Cardiac muscle cell (in vitro differentiated cells and primary cell): ENCODE measurements around the gene GPR180. TPM values are rescaled to one million over a fixed set of nuclear protein-coding genes. Genes with fewer than 3 reads are reported as not detected.

ENCODE experiments used
- DNase-seq, 2 donors: peaks; one replicate each; pipeline versions ENCODE4 v3.0.0 to v3.0.0-alpha.2; 2010 to 2017; ENCODE audit warnings: low read depth in 1 of 2, low spot score in 1 of 2
- H3K27ac ChIP-seq: fragments of 200-600 bp; sonication (generic); 2 replicates; pipeline ENCODE4 v1.5.1; 2016
- H3K27me3 ChIP-seq: fragments of 200-600 bp; sonication (generic); 2 replicates; pipeline ENCODE4 v1.6.0; 2016; ENCODE audit warnings: control low read depth
- H3K36me3 ChIP-seq: fragments of 200-600 bp; sonication (generic); 2 replicates; pipeline ENCODE4 v1.5.1; 2016; ENCODE audit warnings: control low read depth
- H3K4me1 ChIP-seq: fragments of 200-600 bp; sonication (generic); 2 replicates; pipeline ENCODE4 v1.8.1; 2017; ENCODE audit warnings: low read depth, mild to moderate bottlenecking, mixed run types
- H3K4me3 ChIP-seq: fragments of 200-600 bp; sonication (generic); 2 replicates; pipeline ENCODE4 v1.5.1; 2016; ENCODE audit warnings: mild to moderate bottlenecking
- H3K9me3 ChIP-seq: fragments of 200-600 bp; sonication (generic); 2 replicates; pipeline ENCODE4 v1.5.1; 2017; ENCODE audit warnings: low read depth, mild to moderate bottlenecking, control low read depth
- polyA plus RNA-seq: library from polyadenylated mRNA; unstranded; fragments of >200 nt; fragmentation: Nextera tagmentation; extraction: Ambion mirVana; gene quantifications from 2 replicates; pipeline ENCODE4 v1.2.1, GENCODE V29; 2016
- total RNA-seq: library from RNA; depleted of rRNA; stranded (reverse); fragments of >200 nt; gene quantifications from 2 replicates; pipeline ENCODE4 v1.2.3, GENCODE V29; 2016
- TF ChIP-seq, protein P1 (sequence below): IDR thresholded peaks from 2 replicates; pipeline ENCODE4 v1.5.1; 2012; ENCODE audit warnings: low read depth, mild to moderate bottlenecking, low read length

The GPR180 gene
- total and polyA plus RNA-seq, 2 experiments from 2014 or later = 4.1 TPM

DNA sequence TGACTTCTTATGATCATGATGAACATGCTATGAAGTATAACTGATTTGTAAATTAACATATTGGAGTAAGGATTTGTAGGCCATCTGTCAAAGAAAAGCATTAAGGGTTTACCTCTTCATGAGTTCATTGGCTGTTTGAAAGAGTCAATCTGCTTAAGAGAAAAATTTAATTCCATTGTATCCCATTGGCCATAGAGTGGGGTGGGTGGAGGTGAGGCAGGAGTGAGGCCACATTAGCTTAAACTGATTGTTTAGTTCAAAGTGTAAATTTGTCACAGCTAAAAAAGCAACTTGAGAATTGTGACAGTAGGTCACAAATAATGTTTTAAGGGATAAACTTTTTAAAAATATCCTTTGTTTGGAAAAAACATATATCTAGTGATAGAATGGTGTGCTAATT, 11.4 kb downstream of the GPR180 start:
- TF ChIP-seq, protein P1, sequence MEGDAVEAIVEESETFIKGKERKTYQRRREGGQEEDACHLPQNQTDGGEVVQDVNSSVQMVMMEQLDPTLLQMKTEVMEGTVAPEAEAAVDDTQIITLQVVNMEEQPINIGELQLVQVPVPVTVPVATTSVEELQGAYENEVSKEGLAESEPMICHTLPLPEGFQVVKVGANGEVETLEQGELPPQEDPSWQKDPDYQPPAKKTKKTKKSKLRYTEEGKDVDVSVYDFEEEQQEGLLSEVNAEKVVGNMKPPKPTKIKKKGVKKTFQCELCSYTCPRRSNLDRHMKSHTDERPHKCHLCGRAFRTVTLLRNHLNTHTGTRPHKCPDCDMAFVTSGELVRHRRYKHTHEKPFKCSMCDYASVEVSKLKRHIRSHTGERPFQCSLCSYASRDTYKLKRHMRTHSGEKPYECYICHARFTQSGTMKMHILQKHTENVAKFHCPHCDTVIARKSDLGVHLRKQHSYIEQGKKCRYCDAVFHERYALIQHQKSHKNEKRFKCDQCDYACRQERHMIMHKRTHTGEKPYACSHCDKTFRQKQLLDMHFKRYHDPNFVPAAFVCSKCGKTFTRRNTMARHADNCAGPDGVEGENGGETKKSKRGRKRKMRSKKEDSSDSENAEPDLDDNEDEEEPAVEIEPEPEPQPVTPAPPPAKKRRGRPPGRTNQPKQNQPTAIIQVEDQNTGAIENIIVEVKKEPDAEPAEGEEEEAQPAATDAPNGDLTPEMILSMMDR = no peak
- H3K9me3 ChIP-seq = no peaks in the 10 kb centered on the region
- no peak overlapping the region for H3K27ac ChIP-seq
- no peaks in the 10 kb centered on the region for H3K4me1 ChIP-seq
- H3K27me3 ChIP-seq = no peaks in the 10 kb centered on the region
- H3K36me3 ChIP-seq = no peaks in the 10 kb centered on the region
- DNase-seq = no peak
- H3K4me3 ChIP-seq = no peak overlapping the region

GRCh38 chr13:94617389-94618000, 15.8 kb downstream of the GPR180 start:
- DNase-seq = peak; percentile 37 to 43
- TF ChIP-seq, protein P1 = peak; percentile 56
- no peak overlapping the region for H3K27ac ChIP-seq
- H3K4me3 ChIP-seq = no peak overlapping the region
- H3K27me3 ChIP-seq = no peaks in the 10 kb centered on the region
- no peaks in the 10 kb centered on the region for H3K4me1 ChIP-seq
- H3K36me3 ChIP-seq = no peaks in the 10 kb centered on the region
- no peaks in the 10 kb centered on the region for H3K9me3 ChIP-seq

GRCh38 chr13:94620286-94620896, 18.7 kb downstream of the GPR180 start:
- TF ChIP-seq, protein P1 = peak; percentile 68
- H3K27ac ChIP-seq = no peak overlapping the region
- no peaks in the 10 kb centered on the region for H3K9me3 ChIP-seq
- H3K4me1 ChIP-seq = no peaks in the 10 kb centered on the region
- H3K27me3 ChIP-seq = no peaks in the 10 kb centered on the region
- peak; percentile 39 to 46 for DNase-seq
- no peak overlapping the region for H3K4me3 ChIP-seq
- H3K36me3 ChIP-seq = peaks cover 7% of the 10 kb centered on the region

DNA sequence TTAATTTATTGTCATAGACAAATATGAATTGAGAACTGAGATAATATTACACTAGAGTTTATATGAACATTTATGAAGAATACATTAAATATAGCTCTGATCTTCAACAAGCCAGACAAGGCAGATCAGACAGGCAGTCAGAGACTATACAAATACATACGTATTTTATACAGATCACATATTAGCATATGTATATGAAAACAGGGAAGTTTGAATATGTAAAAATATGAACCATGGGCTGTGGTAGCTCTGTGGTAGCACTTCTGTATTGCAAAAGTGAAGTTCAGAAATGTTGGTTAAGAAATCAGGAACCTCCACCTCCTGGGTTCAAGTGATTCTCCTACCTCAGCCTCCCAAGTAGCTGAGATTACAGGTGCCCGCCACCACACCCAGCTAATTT, 20.7 kb downstream of the GPR180 start:
- DNase-seq = no peak
- TF ChIP-seq, protein P1 = no peak
- Histone ChIP-seq H3K27me3 (no peaks in the 10 kb centered on the region), H3K4me1 (no peaks in the 10 kb centered on the region), H3K36me3 (peaks cover 19% of the 10 kb centered on the region), H3K27ac (no peak overlapping the region), H3K9me3 (no peaks in the 10 kb centered on the region), H3K4me3 (no peak overlapping the region)

GRCh38 chr13:94623316-94623715, 21.7 kb downstream of the GPR180 start:
- Histone ChIP-seq H3K9me3 (no peaks in the 10 kb centered on the region), H3K4me1 (no peaks in the 10 kb centered on the region), H3K27ac (no peak overlapping the region), H3K27me3 (no peaks in the 10 kb centered on the region), H3K4me3 (no peak overlapping the region), H3K36me3 (peaks cover 21% of the 10 kb centered on the region)
- DNase-seq = no peak
- TF ChIP-seq, protein P1 = no peak
